ENCODE results near the gene MYO3B.

The MYO3B gene

DNA sequence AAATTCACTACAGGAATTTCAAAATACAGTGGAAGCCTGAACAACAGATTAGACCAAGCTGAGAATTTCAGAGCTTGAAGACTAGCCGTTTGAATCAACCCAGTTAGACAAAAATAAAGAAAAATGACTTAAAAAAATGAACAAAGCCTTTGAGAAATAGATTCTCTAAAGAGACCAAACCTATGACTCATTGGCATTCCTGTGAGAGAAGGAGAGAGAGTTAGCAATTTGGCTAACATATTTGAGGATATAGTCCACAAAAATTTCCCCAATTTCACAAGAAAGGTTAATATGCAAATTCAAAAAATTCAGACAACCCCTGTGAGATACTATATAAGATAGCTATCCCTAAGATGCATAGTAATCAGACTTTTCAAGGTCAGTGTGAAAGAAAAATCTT is 78.0 kb downstream of the MYO3B start:
- ChIA-PET CTCF (interaction anchor here (0.6 to 1.2 kb wide), 3 partner anchors 17 to 82 kb away, joined by 3 to 4 read pairs (median 3); no protein-coding TSS in a partner anchor), POLR2A (no interaction called here)
- no peak for TF ChIP-seq ZNF16 (tag by site-specific recombination; IDR thresholded peaks at IDR 0.05; ENCODE audit: low read depth)
- no peak for TF ChIP-seq KLF17 (tag by site-specific recombination; IDR thresholded peaks at IDR 0.05)
- TF ChIP-seq ZSCAN23 (tag by site-specific recombination; IDR thresholded peaks at IDR 0.05): no peak
- no peak for TF ChIP-seq ZNF692 (tag by site-specific recombination; IDR thresholded peaks at IDR 0.05)
- no peak for TF ChIP-seq ZIC2 (tag by site-specific recombination; IDR thresholded peaks at IDR 0.05)
- TF ChIP-seq, protein P1, sequence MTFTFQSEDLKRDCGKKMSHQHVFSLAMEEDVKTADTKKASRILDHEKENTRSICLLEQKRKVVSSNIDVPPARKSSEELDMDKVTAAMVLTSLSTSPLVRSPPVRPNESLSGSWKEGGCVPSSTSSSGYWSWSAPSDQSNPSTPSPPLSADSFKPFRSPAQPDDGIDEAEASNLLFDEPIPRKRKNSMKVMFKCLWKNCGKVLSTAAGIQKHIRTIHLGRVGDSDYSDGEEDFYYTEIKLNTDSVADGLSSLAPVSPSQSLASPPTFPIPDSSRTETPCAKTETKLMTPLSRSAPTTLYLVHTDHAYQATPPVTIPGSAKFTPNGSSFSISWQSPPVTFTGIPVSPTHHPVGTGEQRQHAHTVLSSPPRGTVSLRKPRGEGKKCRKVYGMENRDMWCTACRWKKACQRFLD (tag by site-specific recombination; IDR thresholded peaks at IDR 0.05): no peak
- TF ChIP-seq AEBP2 (tag by site-specific recombination; IDR thresholded peaks at IDR 0.05; ENCODE audit: borderline replicate concordance): no peak
- TF ChIP-seq ZNF174 (tag by site-specific recombination; IDR thresholded peaks at IDR 0.05): no peak
- no peak for TF ChIP-seq ZNF791 (tag by site-specific recombination; IDR thresholded peaks at IDR 0.05)
- TF ChIP-seq, protein P2, sequence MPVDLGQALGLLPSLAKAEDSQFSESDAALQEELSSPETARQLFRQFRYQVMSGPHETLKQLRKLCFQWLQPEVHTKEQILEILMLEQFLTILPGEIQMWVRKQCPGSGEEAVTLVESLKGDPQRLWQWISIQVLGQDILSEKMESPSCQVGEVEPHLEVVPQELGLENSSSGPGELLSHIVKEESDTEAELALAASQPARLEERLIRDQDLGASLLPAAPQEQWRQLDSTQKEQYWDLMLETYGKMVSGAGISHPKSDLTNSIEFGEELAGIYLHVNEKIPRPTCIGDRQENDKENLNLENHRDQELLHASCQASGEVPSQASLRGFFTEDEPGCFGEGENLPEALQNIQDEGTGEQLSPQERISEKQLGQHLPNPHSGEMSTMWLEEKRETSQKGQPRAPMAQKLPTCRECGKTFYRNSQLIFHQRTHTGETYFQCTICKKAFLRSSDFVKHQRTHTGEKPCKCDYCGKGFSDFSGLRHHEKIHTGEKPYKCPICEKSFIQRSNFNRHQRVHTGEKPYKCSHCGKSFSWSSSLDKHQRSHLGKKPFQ (tag by site-specific recombination; IDR thresholded peaks at IDR 0.05): no peak
- no peak for TF ChIP-seq HOXD13 (CRISPR knock-in tag; IDR thresholded peaks at IDR 0.05; ENCODE audit: borderline replicate concordance)
- TF ChIP-seq ZNF175 (tag by site-specific recombination; IDR thresholded peaks at IDR 0.05): no peak

GRCh38 chr2:170258382-170258781 is 80.4 kb downstream of the MYO3B start:
- no peaks in the 10 kb centered on the region for H3K36me3 ChIP-seq (ENCODE audit: control insufficient read depth in 2 of 2, insufficient read depth in 1 of 2, low read length in 2 of 2)
- ChIA-PET CTCF (interaction anchor here (0.8 kb wide), 1 partner anchor 143 kb away, joined by 3 read pairs; no protein-coding TSS in a partner anchor), POLR2A (no interaction called here)
- H3K27ac ChIP-seq (ENCODE audit: extremely low read depth, low read depth, low read length): no peak overlapping the region
- H3K9me3 ChIP-seq (ENCODE audit: control insufficient read depth, insufficient read depth, low read depth, low read length): no peaks in the 10 kb centered on the region
- no peaks in the 10 kb centered on the region for H3K4me1 ChIP-seq (ENCODE audit: control insufficient read depth, insufficient read depth, low read length)
- no peak overlapping the region for H3K4me3 ChIP-seq (ENCODE audit: low read depth, low read length)
- TF ChIP-seq ZBTB7A (tag by site-specific recombination; IDR thresholded peaks at IDR 0.05; ENCODE audit: low read depth) (no peak), PRDM2 (tag by site-specific recombination; IDR thresholded peaks at IDR 0.05; ENCODE audit: borderline replicate concordance) (no peak), ZNF776 (tag by site-specific recombination; IDR thresholded peaks at IDR 0.05; ENCODE audit: borderline replicate concordance) (no peak), ZNF140 (tag by site-specific recombination; IDR thresholded peaks at IDR 0.05) (no peak), ZNF529 (tag by site-specific recombination; IDR thresholded peaks at IDR 0.05; ENCODE audit: insufficient replicate concordance) (no peak), ZNF19 (tag by site-specific recombination; IDR thresholded peaks at IDR 0.05; ENCODE audit: low read depth) (no peak), ZNF341 (tag by site-specific recombination; IDR thresholded peaks at IDR 0.05; ENCODE audit: low read depth) (no peak), ZNF76 (tag by site-specific recombination; IDR thresholded peaks at IDR 0.05; ENCODE audit: borderline replicate concordance, low read depth) (no peak)

More for the DNA sequence above, 78.0 kb downstream of the MYO3B start:
- Histone ChIP-seq H3K27ac (ENCODE audit: extremely low read depth, low read depth, low read length) (no peak overlapping the region), H3K9me3 (ENCODE audit: control insufficient read depth, insufficient read depth, low read depth, low read length) (no peaks in the 10 kb centered on the region), H3K36me3 (ENCODE audit: control insufficient read depth in 2 of 2, insufficient read depth in 1 of 2, low read length in 2 of 2) (no peaks in the 10 kb centered on the region), H3K4me1 (ENCODE audit: control insufficient read depth, insufficient read depth, low read length) (no peaks in the 10 kb centered on the region), H3K4me3 (ENCODE audit: low read depth, low read length) (no peak overlapping the region)

Data from HEK293 (cell line).